Esophagus (tissue), 2 donors: Measurements from ENCODE around the gene CCL15. TPM values are rescaled to one million over a fixed set of nuclear protein-coding genes. Genes with fewer than 3 reads are reported as not detected.
"Not testable (repeated sequence)": the region's sequence is repeated elsewhere in the genome, so short reads cannot be mapped to it uniquely, and the experiment has no call there.

Experiments
- H3K27ac ChIP-seq, 2 donors: one replicate each; pipeline ENCODE4 v1.5.1; 2013; ENCODE audit warnings: low read depth in 2 of 2, mild to moderate bottlenecking in 2 of 2, inconsistent platforms in 1 of 2, low read length in 1 of 2, moderate library complexity in 1 of 2
- H3K27me3 ChIP-seq, 2 donors: one replicate each; pipeline ENCODE4 v1.6.1; 2013; ENCODE audit warnings: low read length in 2 of 2, control low read depth in 1 of 2, mild to moderate bottlenecking in 1 of 2; ENCODE audit not compliant: insufficient read depth in 2 of 2, control insufficient read depth in 1 of 2
- H3K36me3 ChIP-seq, 2 donors: one replicate each; pipeline ENCODE4 v1.6.1; 2013; ENCODE audit warnings: low read length in 1 of 2; ENCODE audit not compliant: control insufficient read depth in 2 of 2, insufficient read depth in 2 of 2
- H3K4me1 ChIP-seq, 2 donors: one replicate each; pipeline ENCODE4 v1.6.1; 2013; ENCODE audit warnings: low read length in 1 of 2; ENCODE audit not compliant: control insufficient read depth in 2 of 2, insufficient read depth in 2 of 2
- H3K4me3 ChIP-seq, 2 donors: one replicate each; pipeline ENCODE4 v1.5.1; 2013; ENCODE audit warnings: low read length in 2 of 2, mild to moderate bottlenecking in 2 of 2, low read depth in 1 of 2, moderate library complexity in 1 of 2
- H3K9me3 ChIP-seq, 2 donors: one replicate each; pipeline ENCODE4 v1.6.1; 2013; ENCODE audit warnings: mild to moderate bottlenecking in 2 of 2, low read depth in 1 of 2, low read length in 1 of 2, moderate library complexity in 1 of 2; ENCODE audit not compliant: control insufficient read depth in 2 of 2, insufficient read depth in 1 of 2
- WGBS, 2 donors: extraction: QIAGEN DNeasy Blood & Tissue Kit; methylation state at CpG; one replicate each; pipeline ENCODE4 v1.1.7; 2013; 5-methylcytosine and 5-hydroxymethylcytosine counted together
- polyA plus RNA-seq, 2 donors: library from polyadenylated mRNA; stranded (reverse); fragments of 200-250 nt; gene quantifications; one replicate each; pipeline ENCODE4 v1.2.3, GENCODE V29; 2013
- donor health status: healthy with polysubstance abuse.
- donor health status: Bipolar disorder and iron deficiency.

The CCL15 gene
- polyA plus RNA-seq, 2 donors: 0.06 TPM; not detected in 1

DNA sequence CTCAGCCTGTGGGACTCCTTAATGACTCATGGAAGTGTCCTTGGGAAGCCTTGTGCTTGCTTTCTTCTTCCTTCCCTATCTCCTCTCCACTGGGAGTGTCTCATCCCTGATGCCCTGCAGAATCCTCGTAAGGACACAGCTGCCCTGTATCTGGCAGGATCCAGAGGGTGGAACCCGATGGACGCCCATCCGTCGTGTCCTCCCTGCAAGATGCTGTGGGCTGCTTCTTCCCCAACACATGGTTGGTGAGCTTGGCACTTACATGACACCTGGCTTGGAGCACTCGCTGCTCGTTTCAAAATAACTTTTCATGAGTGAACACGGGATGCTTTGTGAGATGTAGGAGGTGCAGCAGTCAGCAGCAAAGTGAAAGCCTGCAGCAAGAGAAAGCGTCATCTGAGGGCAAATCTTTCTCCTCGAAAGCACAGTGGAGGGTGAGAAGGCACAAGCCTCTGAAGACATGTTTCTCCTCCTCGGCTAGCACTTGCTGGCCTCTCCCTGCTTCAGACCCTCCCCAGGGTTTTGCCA lies 3.3 kb downstream of the CCL15 start:
- Histone ChIP-seq H3K9me3 (no peaks in the 10 kb centered on the region), H3K27ac (no peak overlapping the region)
- 74 to 76% methylated on average over 11 of the region's 11 CpGs for WGBS, 2 donors

DNA sequence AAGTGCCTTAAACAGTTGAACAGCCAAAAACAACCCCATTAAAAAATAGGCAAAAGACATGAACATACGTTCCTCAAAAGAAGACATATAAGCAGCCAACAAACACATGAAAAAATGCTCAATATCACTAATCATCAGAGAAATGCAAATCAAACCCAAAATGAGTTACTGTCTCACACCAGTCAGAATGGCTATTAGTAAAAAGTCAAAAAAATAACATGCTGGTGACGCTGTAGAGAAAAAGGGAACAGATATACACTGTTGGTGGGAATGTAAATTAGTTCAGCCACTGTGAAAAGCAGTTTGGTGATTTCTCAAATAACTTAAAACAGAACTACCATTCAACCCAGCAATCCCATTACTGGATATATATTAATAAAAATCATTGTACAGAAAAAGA lies 6.0 kb downstream of the CCL15 start:
- 78 to 82% methylated on average over 2 of the region's 2 CpGs for WGBS, 2 donors
- H3K36me3 ChIP-seq, H3K9me3 ChIP-seq, H3K4me1 ChIP-seq, H3K27ac ChIP-seq, H3K27me3 ChIP-seq, H3K4me3 ChIP-seq: not testable (repeated sequence)

More for the DNA sequence above, 3.3 kb downstream of the CCL15 start:
- no peaks in the 10 kb centered on the region for H3K36me3 ChIP-seq
- H3K4me1 ChIP-seq: no peaks in the 10 kb centered on the region
- no peaks in the 10 kb centered on the region for H3K27me3 ChIP-seq
- H3K4me3 ChIP-seq: no peak overlapping the region

DNA sequence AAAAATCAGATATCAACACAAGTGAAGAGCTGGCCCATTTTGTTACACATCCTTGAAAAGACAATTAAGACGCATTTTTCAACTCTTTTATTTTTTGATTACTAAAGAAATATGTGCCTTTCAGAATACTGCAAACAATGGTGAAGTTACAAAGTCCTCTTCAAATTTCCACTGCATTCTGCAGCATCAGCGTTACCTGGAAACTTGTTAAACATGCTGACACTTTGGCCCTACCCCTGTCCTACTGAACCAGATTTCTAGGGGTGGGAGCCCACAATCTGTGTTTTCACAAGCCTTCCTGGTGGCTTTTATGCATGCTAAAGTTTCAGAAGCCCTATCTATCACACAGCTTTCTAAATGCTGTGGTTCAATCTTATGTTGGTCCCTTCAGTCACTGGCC lies 10.3 kb downstream of the CCL15 start:
- WGBS, 2 donors: 53 to 56% methylated on average over 2 of the region's 2 CpGs
- H3K36me3 ChIP-seq: no peaks in the 10 kb centered on the region
- H3K27ac ChIP-seq: no peak overlapping the region
- no peaks in the 10 kb centered on the region for H3K4me1 ChIP-seq
- no peaks in the 10 kb centered on the region for H3K9me3 ChIP-seq
- H3K27me3 ChIP-seq: no peaks in the 10 kb centered on the region
- H3K4me3 ChIP-seq: no peak overlapping the region

DNA sequence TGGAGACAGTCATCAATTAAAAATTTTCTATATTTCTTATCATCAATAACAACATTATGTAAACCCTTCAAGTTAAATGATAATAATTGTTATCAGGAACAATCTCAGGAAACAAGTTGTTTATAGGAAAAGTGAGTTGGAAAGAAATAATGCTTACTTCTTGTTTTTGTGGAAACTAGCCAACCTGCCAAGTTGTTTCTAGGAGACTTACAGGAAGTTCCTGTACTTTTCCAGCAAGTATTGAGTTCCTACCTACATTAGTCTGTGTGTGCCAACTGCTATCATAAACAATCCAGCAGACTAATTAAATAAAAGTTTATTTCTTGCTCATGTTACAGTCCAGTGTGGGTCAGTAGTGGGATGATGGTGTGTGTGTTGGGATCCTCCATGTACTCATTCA lies 13.2 kb downstream of the CCL15 start:
- no peak overlapping the region for H3K27ac ChIP-seq
- no peaks in the 10 kb centered on the region for H3K36me3 ChIP-seq
- H3K9me3 ChIP-seq: no peaks in the 10 kb centered on the region
- H3K4me1 ChIP-seq: no peaks in the 10 kb centered on the region
- H3K4me3 ChIP-seq: no peak overlapping the region
- no peaks in the 10 kb centered on the region for H3K27me3 ChIP-seq

DNA sequence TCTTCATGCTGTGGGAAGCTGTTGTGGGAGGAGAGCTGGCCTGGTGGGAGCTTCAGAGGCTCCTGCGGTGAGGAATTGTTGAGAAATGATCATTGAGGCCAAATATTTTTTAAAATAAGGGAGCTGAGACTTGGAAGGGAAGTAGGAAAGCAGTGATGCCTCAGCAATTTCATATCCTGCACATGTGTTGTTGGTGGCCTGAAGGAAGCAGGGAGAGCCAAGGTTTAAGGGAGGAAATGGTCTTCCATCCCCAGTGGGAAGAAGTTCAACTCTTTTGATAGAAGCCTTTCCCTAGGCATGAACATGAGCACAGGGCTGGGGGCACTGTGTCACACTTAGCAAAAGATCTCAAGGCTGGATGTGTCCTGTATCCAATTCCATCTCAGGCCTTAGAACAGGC lies 14.7 kb downstream of the CCL15 start, which contains the start of gene CCL14:
Gene CCL14 (minus strand): TSS at position 87 of the 400 bp plus-strand sequence. CDS start 80 bp downstream, at position 7.
- no peaks in the 10 kb centered on the region for H3K4me1 ChIP-seq
- H3K27me3 ChIP-seq: no peaks in the 10 kb centered on the region
- no peaks in the 10 kb centered on the region for H3K9me3 ChIP-seq
- H3K4me3 ChIP-seq: no peak within 1 kb of the TSS
- H3K36me3 ChIP-seq: no peaks in the 10 kb centered on the region
- H3K27ac ChIP-seq: no peak within 1 kb of the TSS
- WGBS, 2 donors: 79 to 91% methylated on average over 1 of the region's 1 CpG

DNA sequence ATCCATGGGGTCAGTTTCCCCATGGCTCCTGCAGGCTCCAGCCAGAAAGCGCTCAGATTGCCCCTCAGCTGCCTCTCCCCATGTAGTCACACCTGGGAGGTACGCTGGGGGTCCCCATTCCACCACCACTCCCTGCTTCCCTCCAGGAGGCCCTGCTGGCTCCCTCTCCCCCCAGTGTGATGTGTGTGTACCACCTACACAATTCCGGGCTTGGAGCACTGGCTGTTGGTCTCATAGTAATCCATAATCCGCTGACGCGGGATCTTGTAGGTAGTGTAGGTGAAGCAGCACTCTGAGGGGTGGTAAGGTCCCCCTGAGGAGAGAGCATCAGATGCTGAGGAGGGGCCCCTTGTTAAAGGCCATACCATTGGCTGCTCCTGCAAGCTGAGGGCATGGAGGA lies 17.2 kb downstream of the CCL15 start:
- Histone ChIP-seq H3K4me3 (no peak overlapping the region), H3K4me1 (no peaks in the 10 kb centered on the region), H3K27me3 (no peaks in the 10 kb centered on the region), H3K9me3 (no peaks in the 10 kb centered on the region), H3K36me3 (no peaks in the 10 kb centered on the region), H3K27ac (no peak overlapping the region)
- WGBS, 2 donors: 92 to 93% methylated on average over 6 of the region's 6 CpGs

DNA sequence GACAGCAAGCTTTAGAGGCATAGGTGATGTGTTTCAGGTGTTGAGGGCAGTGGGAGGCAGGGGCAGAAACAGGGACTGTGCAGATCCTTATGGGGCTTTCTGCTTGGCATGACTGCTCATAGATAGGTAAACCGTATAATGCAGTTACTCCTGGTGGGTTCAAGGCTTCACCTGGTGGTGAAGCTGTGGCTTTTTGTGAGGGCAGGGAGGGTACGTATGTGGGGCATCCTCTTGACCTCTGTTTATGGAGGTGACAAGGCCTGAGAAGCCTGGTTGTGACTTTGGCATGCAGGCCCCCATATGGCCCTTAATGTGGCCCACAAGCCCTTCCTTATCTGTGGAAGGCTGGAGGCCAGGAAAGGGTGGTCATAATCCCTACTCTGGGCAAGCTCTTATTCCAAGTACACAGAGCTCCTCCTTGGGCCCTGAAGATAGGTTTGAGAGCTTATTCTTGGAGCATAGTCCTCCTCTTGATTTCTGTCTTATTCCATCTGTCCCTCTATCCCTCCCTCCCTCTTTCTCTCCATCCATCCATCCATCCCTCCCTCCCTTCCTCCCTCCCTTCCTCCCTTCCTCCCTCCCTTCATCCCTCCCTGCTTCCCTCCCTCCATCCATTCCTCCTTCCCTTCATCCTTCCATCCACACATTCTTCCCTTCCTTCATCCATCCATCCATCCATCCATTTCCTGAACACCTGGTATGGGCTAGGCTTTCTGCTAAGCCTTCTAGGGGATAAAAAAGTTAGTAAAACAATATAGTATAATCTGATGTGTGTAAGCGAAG lies 18.8 kb downstream of the CCL15 start:
- Histone ChIP-seq H3K4me1 (no peaks in the 10 kb centered on the region), H3K27me3 (no peaks in the 10 kb centered on the region), H3K27ac (no peak overlapping the region), H3K36me3 (no peaks in the 10 kb centered on the region), H3K9me3 (no peaks in the 10 kb centered on the region), H3K4me3 (no peak overlapping the region)
- 91 to 92% methylated on average over 3 of the region's 3 CpGs for WGBS, 2 donors

DNA sequence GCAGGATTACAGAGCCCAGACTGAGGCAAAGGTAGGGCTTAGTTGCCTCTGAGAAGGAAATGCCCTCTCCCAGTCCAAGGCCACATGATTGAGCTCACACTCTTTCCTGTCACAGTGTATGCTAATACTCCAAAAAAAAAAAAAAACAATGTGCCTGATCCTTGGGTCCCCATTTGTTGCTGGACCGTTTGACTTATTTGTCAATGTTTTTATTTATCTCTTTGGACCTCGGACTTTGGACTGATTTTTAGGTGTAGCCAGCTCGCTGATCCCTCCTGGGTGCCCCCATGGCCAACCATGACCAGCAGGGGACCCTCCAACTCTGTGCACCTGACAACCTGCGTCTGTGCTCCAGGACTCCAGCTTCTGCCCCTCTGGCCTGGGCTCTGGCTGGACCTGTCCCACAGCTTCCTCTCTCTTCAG lies 19.4 kb downstream of the CCL15 start:
- 49 to 64% methylated on average over 4 of the region's 4 CpGs for WGBS, 2 donors

DNA sequence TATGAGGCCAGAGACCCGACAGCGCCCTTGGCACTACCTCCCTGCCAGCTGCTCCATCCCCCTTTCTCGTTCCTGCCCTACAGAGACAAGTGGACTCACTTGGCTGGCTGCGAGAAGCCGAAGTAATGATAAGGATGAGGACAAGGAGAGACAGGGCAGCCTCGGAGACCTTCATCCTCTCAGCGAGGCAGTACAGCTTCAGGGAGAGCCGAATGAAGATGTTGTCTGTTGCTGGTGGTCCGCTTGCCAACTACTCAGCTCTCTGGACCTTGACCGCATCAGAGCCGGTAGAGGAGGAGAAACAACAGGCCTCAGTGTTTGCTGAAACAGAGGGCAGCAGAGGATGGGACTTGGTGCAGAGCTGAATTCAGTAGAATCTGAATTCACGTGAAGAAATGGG lies 20.1 kb downstream of the CCL15 start, which contains the start of gene CCL16:
Gene CCL16 (minus strand): TSS at position 252 of the 400 bp plus-strand sequence. CDS start 77 bp downstream, at position 175.
- WGBS, 2 donors: 90% methylated on average over 12 of the region's 12 CpGs
- Histone ChIP-seq H3K27ac (no peak within 1 kb of the TSS), H3K4me3 (no peak within 1 kb of the TSS), H3K9me3 (no peaks in the 10 kb centered on the region), H3K27me3 (no peaks in the 10 kb centered on the region), H3K36me3 (no peaks in the 10 kb centered on the region), H3K4me1 (no peaks in the 10 kb centered on the region)

More for the DNA sequence above, 19.4 kb downstream of the CCL15 start:
- H3K27ac ChIP-seq: no peak overlapping the region
- H3K4me1 ChIP-seq: no peaks in the 10 kb centered on the region
- H3K9me3 ChIP-seq: no peaks in the 10 kb centered on the region
- no peaks in the 10 kb centered on the region for H3K36me3 ChIP-seq
- H3K4me3 ChIP-seq: no peak overlapping the region
- H3K27me3 ChIP-seq: no peaks in the 10 kb centered on the region

DNA sequence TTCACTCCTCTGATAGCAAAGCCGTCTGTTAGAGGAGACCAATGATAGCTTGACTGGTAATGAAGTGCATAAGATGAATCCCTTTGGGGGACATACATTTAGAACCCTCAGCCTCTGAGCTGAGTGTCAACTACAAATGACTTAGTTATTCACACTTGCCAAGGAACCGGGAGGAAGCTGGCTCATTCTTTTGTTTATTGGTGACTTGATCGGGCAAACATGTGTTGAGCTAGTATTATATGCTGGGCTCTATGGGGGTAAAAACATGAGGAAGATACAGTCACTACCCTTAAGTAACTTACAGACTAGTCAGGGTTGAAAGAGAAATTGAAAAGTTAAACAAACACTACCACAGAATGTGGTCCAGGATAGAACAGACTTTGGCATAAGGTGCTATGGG lies 23.0 kb downstream of the CCL15 start:
- Histone ChIP-seq H3K9me3 (no peaks in the 10 kb centered on the region), H3K36me3 (no peaks in the 10 kb centered on the region), H3K4me1 (no peaks in the 10 kb centered on the region), H3K4me3 (no peak overlapping the region), H3K27me3 (no peaks in the 10 kb centered on the region), H3K27ac (no peak overlapping the region)
- WGBS, 2 donors: 75 to 89% methylated on average over 3 of the region's 3 CpGs
